Neural progenitor cell (in vitro differentiated cells): ENCODE results near the gene GFY. TPM values are rescaled to one million over a fixed set of nuclear protein-coding genes. Genes with fewer than 3 reads are reported as not detected.
A peak's percentile ranks its signal among the peaks of the same experiment; 100 is the strongest.

Experiments
- DNase-seq: peaks from one replicate; pipeline ENCODE4 v3.0.0-alpha.2; 2016; ENCODE audit warnings: low spot score
- H2AFZ ChIP-seq: fragments of 200-600 bp; sonication (generic); replicated peaks from 2 replicates; pipeline ENCODE4 v1.6.1; 2016; ENCODE audit warnings: antibody characterized with exemption
- H3F3A ChIP-seq: fragments of 200-600 bp; sonication (generic); 2 replicates; pipeline ENCODE4 v1.6.1; 2016; ENCODE audit warnings: antibody characterized with exemption, low read depth
- H3K27ac ChIP-seq: fragments of 200-600 bp; sonication (generic); 2 replicates; pipeline ENCODE4 v1.5.1; 2016; ENCODE audit warnings: mild to moderate bottlenecking
- H3K27me3 ChIP-seq: fragments of 200-600 bp; sonication (generic); 2 replicates; pipeline ENCODE4 v1.6.1; 2016; ENCODE audit warnings: mild to moderate bottlenecking, moderate library complexity
- H3K36me3 ChIP-seq: fragments of 200-600 bp; sonication (generic); 2 replicates; pipeline ENCODE4 v1.5.1; 2016
- H3K4me1 ChIP-seq: fragments of 200-600 bp; sonication (generic); 2 replicates; pipeline ENCODE4 v1.6.1; 2016; ENCODE audit warnings: mixed run types
- H3K4me2 ChIP-seq: fragments of 200-600 bp; sonication (generic); 2 replicates; pipeline ENCODE4 v1.6.1; 2016
- H3K4me3 ChIP-seq: fragments of 200-600 bp; sonication (generic); 2 replicates; pipeline ENCODE4 v1.5.1; 2016
- H3K79me2 ChIP-seq: fragments of 200-600 bp; sonication (generic); 2 replicates; pipeline ENCODE4 v1.6.1; 2016; ENCODE audit warnings: low read depth
- H3K9ac ChIP-seq: fragments of 200-600 bp; sonication (generic); 2 replicates; pipeline ENCODE4 v1.6.1; 2016
- H3K9me3 ChIP-seq: fragments of 200-600 bp; sonication (generic); 2 replicates; pipeline ENCODE4 v1.5.1; 2016; ENCODE audit warnings: low read depth
- H4K20me1 ChIP-seq: fragments of 200-600 bp; sonication (generic); 2 replicates; pipeline ENCODE4 v1.6.1; 2016; ENCODE audit warnings: low read depth
- H3K27ac Mint-ChIP-seq: 3 replicates; pipeline ENCODE4 v1.8.0; 2021; ENCODE audit warnings: mixed read lengths
- H3K27me3 Mint-ChIP-seq: 2 replicates; pipeline ENCODE4 v1.8.0; 2022; ENCODE audit warnings: low read depth, mild to moderate bottlenecking, inconsistent platforms, moderate library complexity, mixed read lengths; ENCODE audit not compliant: insufficient read depth
- H3K36me3 Mint-ChIP-seq: 3 replicates; pipeline ENCODE4 v1.8.0; 2021; ENCODE audit warnings: mixed read lengths
- H3K4me1 Mint-ChIP-seq: 3 replicates; pipeline ENCODE4 v1.8.0; 2021; ENCODE audit warnings: mixed read lengths
- H3K4me3 Mint-ChIP-seq: 3 replicates; pipeline ENCODE4 v1.8.0; 2021; ENCODE audit warnings: mild to moderate bottlenecking, moderate library complexity, mixed read lengths
- H3K9me3 Mint-ChIP-seq: 3 replicates; pipeline ENCODE4 v1.8.0; 2020; ENCODE audit warnings: mixed read lengths
- EZH2 ChIP-seq: fragments of 200-600 bp; sonication (generic); IDR thresholded peaks from 2 replicates; pipeline ENCODE4 v1.6.1; 2017; ENCODE audit warnings: antibody characterized with exemption, mild to moderate bottlenecking, moderate library complexity
- EZH2phosphoT487 ChIP-seq: fragments of 200-600 bp; sonication (generic); IDR thresholded peaks from 2 replicates; pipeline ENCODE4 v1.6.1; 2017; ENCODE audit warnings: antibody characterized with exemption
- total RNA-seq: library from RNA; depleted of rRNA; stranded (reverse); fragments of >200 nt; gene quantifications from 2 replicates; pipeline ENCODE4 v1.2.3, GENCODE V29; 2015; ENCODE audit warnings: low replicate concordance
- TF ChIP-seq, protein P1 (sequence below): fragments of 200-600 bp; sonication (generic); IDR thresholded peaks from 2 replicates; pipeline ENCODE4 v1.5.1; 2017; ENCODE audit warnings: antibody characterized with exemption, mild to moderate bottlenecking

Gene GFY
- total RNA-seq, 1 donor from 2014 or later, result not detected

DNA sequence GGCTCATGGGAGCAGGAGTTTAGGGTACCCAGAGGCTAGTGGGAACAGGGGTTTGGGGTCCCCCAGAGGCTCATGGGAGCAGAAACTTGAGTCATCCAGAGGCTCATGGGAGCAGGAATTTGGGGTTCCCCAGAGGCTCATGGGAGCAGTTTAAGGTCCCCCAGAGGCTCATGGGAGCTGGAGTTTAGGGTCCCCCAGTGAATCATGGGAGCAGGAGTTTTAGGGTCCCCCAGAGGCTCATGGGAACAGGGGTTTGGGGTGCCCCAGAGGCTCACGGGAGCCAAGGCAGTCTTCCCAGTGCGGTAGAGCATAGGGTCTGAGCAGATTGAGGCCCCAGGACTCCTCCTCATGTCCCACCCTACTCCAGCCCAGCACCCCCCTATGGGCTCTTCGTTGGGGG, 40.2 kb downstream of the GFY start:
- Histone ChIP-seq H3K9ac (no peak overlapping the region), H3K9me3 (no peaks in the 10 kb centered on the region), H3K79me2 (no peaks in the 10 kb centered on the region), H3K4me1 (peaks cover 7% of the 10 kb centered on the region), H3K27ac (no peak overlapping the region), H3K4me2 (no peak overlapping the region), H3F3A (peaks cover 6% of the 10 kb centered on the region), H2AFZ (no peak overlapping the region), H3K4me3 (no peak overlapping the region), H3K27me3 (no peaks in the 10 kb centered on the region), H4K20me1 (no peaks in the 10 kb centered on the region), H3K36me3 (no peaks in the 10 kb centered on the region)
- DNase-seq, result no peak
- peaks cover 2% of the 10 kb centered on the region for H3K27me3 Mint-ChIP-seq
- H3K4me1 Mint-ChIP-seq, result peaks cover 6% of the 10 kb centered on the region
- no peak overlapping the region for H3K4me3 Mint-ChIP-seq
- H3K9me3 Mint-ChIP-seq, result no peaks in the 10 kb centered on the region
- TF ChIP-seq EZH2, result no peak
- no peak for TF ChIP-seq EZH2phosphoT487
- TF ChIP-seq, protein P1, sequence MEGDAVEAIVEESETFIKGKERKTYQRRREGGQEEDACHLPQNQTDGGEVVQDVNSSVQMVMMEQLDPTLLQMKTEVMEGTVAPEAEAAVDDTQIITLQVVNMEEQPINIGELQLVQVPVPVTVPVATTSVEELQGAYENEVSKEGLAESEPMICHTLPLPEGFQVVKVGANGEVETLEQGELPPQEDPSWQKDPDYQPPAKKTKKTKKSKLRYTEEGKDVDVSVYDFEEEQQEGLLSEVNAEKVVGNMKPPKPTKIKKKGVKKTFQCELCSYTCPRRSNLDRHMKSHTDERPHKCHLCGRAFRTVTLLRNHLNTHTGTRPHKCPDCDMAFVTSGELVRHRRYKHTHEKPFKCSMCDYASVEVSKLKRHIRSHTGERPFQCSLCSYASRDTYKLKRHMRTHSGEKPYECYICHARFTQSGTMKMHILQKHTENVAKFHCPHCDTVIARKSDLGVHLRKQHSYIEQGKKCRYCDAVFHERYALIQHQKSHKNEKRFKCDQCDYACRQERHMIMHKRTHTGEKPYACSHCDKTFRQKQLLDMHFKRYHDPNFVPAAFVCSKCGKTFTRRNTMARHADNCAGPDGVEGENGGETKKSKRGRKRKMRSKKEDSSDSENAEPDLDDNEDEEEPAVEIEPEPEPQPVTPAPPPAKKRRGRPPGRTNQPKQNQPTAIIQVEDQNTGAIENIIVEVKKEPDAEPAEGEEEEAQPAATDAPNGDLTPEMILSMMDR, result no peak
- H3K27ac Mint-ChIP-seq, result no peak overlapping the region
- peaks cover 10% of the 10 kb centered on the region for H3K36me3 Mint-ChIP-seq

DNA sequence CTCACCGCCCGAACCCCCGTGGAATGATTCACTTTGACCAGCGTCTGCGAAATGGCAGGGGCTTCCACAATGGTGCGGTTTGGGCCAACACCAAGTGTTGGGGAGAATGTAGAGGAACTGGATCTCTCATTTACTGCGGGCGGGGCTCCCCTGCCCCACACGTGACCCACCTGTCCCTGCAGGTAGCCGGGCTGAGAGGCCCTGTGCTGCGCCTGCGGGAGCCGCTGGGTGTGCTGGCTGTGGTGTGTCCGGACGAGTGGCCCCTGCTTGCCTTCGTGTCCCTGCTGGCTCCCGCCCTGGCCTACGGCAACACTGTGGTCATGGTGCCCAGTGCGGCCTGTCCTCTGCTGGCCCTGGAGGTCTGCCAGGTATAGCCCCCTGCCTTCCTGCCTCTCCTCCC, 43.0 kb downstream of the GFY start:
- peaks cover 6% of the 10 kb centered on the region for H3K4me1 Mint-ChIP-seq
- Histone ChIP-seq H3K4me1 (peaks cover 7% of the 10 kb centered on the region), H3K4me3 (no peak overlapping the region), H3K27me3 (no peaks in the 10 kb centered on the region), H3F3A (peaks cover 13% of the 10 kb centered on the region), H2AFZ (no peak overlapping the region), H4K20me1 (no peaks in the 10 kb centered on the region), H3K9ac (no peak overlapping the region), H3K9me3 (no peaks in the 10 kb centered on the region), H3K36me3 (no peaks in the 10 kb centered on the region), H3K4me2 (no peak overlapping the region), H3K79me2 (no peaks in the 10 kb centered on the region), H3K27ac (no peak overlapping the region)
- H3K27me3 Mint-ChIP-seq, result peaks cover 3% of the 10 kb centered on the region
- peaks cover 7% of the 10 kb centered on the region for H3K36me3 Mint-ChIP-seq
- DNase-seq, result no peak
- H3K4me3 Mint-ChIP-seq, result no peak overlapping the region
- H3K9me3 Mint-ChIP-seq, result no peaks in the 10 kb centered on the region
- H3K27ac Mint-ChIP-seq, result no peak overlapping the region
- TF ChIP-seq EZH2 (no peak), EZH2phosphoT487 (no peak)
- TF ChIP-seq, protein P1, result no peak

DNA sequence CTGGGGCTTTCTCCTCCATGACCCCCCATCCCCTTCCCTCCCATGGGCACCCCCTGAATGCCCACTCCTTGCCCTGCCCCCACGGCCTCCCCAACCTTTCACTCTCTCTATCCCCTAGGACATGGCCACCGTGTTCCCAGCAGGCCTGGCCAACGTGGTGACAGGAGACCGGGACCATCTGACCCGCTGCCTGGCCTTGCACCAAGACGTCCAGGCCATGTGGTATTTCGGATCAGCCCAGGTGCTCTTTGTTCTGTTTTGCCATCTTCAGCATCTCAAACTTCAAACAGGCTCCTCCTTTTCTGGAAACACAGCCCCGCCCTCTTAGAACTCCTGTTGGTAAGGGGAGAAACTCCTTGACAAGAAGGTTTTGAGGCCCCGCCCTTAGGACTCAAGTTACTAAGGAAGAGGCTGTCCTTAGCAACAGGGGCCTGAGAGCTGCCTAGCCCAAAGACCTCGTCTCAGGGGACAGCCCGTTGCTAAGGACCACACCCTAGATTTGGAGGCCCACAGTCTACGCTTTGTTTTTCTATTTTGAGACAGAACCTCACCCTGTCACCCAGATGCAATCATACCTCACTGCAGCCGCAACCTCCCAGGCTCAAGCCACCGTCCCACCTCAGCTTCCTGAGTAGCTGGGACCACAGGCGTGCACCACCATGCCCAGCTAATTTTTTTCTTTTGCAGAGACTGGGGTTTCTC, 43.7 kb downstream of the GFY start:
- H3K4me2 ChIP-seq, result no peak overlapping the region
- no peaks in the 10 kb centered on the region for H3K27me3 ChIP-seq
- no peaks in the 10 kb centered on the region for H3K79me2 ChIP-seq
- peak overlapping the region; percentile 46 for H3K4me3 Mint-ChIP-seq
- no peak overlapping the region for H2AFZ ChIP-seq
- peak; percentile 94 for DNase-seq
- H3K27ac ChIP-seq, result no peak overlapping the region
- peaks cover 13% of the 10 kb centered on the region for H3F3A ChIP-seq
- peak overlapping the region; percentile 87 for H3K27ac Mint-ChIP-seq
- no peak overlapping the region for H3K9ac ChIP-seq
- H4K20me1 ChIP-seq, result no peaks in the 10 kb centered on the region
- peaks cover 7% of the 10 kb centered on the region for H3K4me1 ChIP-seq
- H3K9me3 Mint-ChIP-seq, result no peaks in the 10 kb centered on the region
- peaks cover 7% of the 10 kb centered on the region for H3K36me3 Mint-ChIP-seq
- H3K36me3 ChIP-seq, result no peaks in the 10 kb centered on the region
- no peak for TF ChIP-seq EZH2
- TF ChIP-seq, protein P1, result no peak
- TF ChIP-seq EZH2phosphoT487, result no peak
- no peak overlapping the region for H3K4me3 ChIP-seq
- H3K27me3 Mint-ChIP-seq, result peaks cover 6% of the 10 kb centered on the region
- no peaks in the 10 kb centered on the region for H3K9me3 ChIP-seq
- H3K4me1 Mint-ChIP-seq, result peaks cover 6% of the 10 kb centered on the region
